CD4-positive, alpha-beta T cell treated with Interleukin-21 for 1 hour (primary cell): Measurements from ENCODE around the gene CACHD1.
"Not testable (repeated sequence)": the region's sequence is repeated elsewhere in the genome, so short reads cannot be mapped to it uniquely, and the experiment has no call there.

Experiments
- DNase-seq: peaks from one replicate; pipeline ENCODE4 v3.0.0-alpha.2; 2020

The CACHD1 gene

GRCh38 chr1:64498325-64498724, 28.4 kb downstream of the CACHD1 start:
- DNase-seq, result no peak

GRCh38 chr1:64499011-64499410, 29.1 kb downstream of the CACHD1 start:
- DNase-seq, result no peak

- DNase-seq, result peak; percentile 3
Measured at GRCh38 chr1:64499966-64500365, 30.0 kb downstream of the CACHD1 start.

- DNase-seq, result no peak
Measured at GRCh38 chr1:64502083-64502482, 32.2 kb downstream of the CACHD1 start.

- DNase-seq, result no peak
Measured at GRCh38 chr1:64502931-64503330, 33.0 kb downstream of the CACHD1 start.

GRCh38 chr1:64505232-64505943, 35.5 kb downstream of the CACHD1 start:
- DNase-seq, result peak; percentile 45

GRCh38 chr1:64505944-64506655, 36.2 kb downstream of the CACHD1 start:
- peak; percentile 16 for DNase-seq

- no peak for DNase-seq
Measured at GRCh38 chr1:64508629-64509028, 38.7 kb downstream of the CACHD1 start.

GRCh38 chr1:64511044-64511443, 41.1 kb downstream of the CACHD1 start:
- DNase-seq, result no peak

- DNase-seq, result not testable (repeated sequence)
Measured at GRCh38 chr1:64512206-64512605, 42.3 kb downstream of the CACHD1 start.

GRCh38 chr1:64513545-64513944, 43.6 kb downstream of the CACHD1 start:
- DNase-seq, result no peak

GRCh38 chr1:64514197-64514765, 44.4 kb downstream of the CACHD1 start:
- no peak for DNase-seq

GRCh38 chr1:64515427-64515826, 45.5 kb downstream of the CACHD1 start:
- DNase-seq, result no peak

GRCh38 chr1:64516301-64516700, 46.4 kb downstream of the CACHD1 start:
- no peak for DNase-seq

GRCh38 chr1:64516803-64517568, 47.1 kb downstream of the CACHD1 start:
- no peak for DNase-seq

- no peak for DNase-seq
Measured at GRCh38 chr1:64517640-64518039, 47.7 kb downstream of the CACHD1 start.

- DNase-seq, result no peak
Measured at GRCh38 chr1:64518692-64519481, 49.0 kb downstream of the CACHD1 start.

- no peak for DNase-seq
Measured at GRCh38 chr1:64519901-64520300, 50.0 kb downstream of the CACHD1 start.

GRCh38 chr1:64522740-64523139, 52.8 kb downstream of the CACHD1 start:
- DNase-seq, result no peak

GRCh38 chr1:64523413-64524337, 53.7 kb downstream of the CACHD1 start:
- no peak for DNase-seq

- no peak for DNase-seq
Measured at GRCh38 chr1:64524614-64525013, 54.7 kb downstream of the CACHD1 start.
